SHP77 treated with DMSO at 0.1 percent for 48 hours (cell line): Measurements from ENCODE around the gene FLYWCH1.
"Not testable (repeated sequence)": the region's sequence is repeated elsewhere in the genome, so short reads cannot be mapped to it uniquely, and the experiment has no call there.

Experiments used
- DNase-seq: peaks from one replicate; lab custom pipeline; 2025; lab: John Stamatoyannopoulos, UW

Gene FLYWCH1

DNA sequence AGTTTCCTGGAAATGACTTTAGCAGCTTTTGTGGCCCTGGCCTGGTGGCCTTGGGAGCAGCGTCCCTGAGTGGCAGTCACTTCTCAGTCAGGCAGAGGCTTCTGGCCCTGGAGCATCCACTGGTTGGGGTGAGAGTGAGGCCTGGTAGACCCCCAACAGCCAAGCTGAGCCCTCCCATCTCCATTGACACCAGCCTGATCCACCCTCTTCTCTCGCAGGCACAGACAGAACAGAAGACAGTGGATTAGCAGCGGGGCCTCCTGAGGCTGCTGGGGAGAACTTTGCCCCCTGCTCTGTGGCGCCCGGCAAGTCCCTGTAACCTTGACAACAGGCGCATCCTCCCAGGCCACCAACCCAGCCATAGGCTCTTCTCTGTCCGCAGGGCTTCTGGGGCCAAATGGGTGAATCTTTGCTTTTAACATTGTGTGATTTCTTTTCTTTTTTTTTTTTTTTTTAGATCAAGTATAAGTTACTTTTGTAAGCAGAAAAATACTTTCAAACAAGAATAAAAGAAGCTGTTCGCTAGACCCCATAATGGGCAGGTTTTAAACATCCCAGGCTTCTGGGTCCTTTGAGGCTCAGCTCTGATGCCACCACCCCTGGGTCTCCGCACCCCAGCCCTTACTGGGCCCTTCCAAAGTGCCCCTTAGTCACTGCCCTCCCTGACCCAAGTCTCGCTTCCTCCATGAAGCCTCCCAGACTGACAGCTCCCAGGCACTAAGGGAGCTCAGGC is 12.7 kb upstream of the FLYWCH1 start:
- no peak for DNase-seq

DNA sequence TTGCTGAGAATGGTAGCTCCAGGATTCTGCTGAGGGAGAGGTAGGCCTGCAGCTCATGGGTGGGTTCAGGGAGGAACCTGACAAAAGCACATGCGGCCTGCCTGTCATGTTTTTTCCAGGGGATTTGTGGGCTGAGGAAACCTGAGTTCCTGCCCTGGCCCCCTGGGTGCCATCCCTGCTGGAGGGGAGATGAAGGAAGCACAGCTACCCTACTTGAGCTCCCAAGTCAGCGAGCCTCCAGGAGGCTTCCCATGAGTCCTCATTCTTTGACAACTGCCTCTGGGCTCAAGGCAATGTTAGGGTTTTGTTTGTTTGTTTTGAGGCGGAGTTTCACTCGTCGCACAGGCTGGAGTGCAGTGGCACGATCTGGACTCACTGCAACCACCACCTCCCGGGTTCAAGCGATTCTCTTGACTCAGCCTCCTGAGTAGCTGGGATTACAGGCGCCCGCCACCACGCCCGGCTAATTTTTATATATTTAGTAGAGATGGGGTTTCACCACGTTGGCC is 12.1 kb upstream of the FLYWCH1 start:
- no peak for DNase-seq

- no peak for DNase-seq
Observed at GRCh38 chr16:2900526-2901075, 11.1 kb upstream of the FLYWCH1 start.

DNA sequence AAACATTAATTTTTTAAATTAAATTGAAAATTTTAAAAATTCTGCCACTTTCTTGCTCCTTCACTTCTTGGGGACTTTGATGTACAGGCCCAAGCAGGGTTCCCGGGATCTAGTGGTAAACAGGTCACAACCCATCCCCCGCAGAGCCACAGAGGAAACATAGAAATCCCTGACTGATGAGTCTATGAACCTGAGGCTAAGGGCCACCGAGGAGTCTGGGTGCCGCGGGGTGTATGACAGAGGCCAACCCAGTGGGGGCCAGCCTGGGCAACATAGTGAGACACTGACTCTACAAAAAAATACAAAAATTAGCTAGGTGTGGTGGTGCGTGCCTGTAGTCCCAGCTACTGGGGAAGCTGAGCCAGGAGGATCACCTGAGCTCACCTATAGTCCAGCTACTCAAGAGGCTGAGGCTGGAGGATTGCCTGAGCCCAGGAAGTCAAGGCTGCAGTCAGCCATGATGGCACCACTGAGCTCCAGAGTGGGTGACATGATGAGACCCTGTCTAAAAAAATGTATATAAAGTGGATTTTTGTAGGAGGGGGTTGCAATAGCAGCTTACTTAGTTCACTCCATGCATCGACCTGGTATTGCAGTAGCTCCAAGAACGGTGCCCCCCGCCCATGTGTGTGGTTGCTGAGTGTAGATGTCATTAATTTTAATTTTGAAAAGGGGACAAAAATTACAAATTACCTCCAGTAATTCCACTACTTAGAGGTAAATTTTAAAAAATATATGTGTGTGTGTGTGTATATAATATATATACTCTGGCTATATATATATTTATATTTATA is 9.2 kb upstream of the FLYWCH1 start:
- no peak for DNase-seq

DNA sequence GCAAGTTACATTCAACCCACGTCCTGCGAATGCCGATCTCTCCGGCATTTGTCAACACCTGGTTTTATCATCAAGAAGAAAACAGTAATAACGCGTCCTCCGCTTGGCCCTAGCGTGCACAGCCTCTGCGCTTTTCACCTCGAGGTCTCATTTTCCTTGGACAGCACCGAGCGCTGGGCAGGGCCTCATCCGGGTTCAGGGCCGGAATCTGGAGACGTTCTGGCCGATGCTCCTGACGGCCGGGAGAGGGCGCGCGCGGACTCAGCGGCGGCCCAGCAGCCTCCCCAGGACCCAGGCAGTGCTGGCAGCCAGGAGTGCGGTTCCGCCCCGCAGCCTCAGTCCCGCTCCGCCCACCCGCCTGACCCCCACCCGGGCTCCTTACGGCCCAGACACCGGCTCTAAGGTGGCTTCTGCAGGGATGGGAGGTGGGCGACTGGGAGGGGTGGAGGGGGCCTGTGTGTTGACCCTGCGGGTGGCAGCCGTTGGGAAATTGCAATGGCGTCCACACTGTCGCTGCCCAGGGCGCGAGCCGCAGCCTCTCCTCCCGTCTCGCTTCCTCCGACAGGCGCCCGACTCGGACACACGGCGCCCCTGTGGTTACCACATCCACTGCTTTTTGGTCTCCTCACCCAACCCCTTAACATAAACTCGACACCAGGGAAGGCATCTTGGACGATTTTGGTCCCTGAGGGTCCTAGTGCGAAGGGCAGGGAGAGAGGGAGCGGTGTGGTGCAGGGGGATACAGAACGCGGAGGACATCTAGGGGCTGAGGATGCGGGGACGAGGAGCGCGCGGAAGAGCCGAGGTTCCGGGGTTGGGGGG is 7.4 kb upstream of the FLYWCH1 start:
- DNase-seq = peak; percentile 70

DNA sequence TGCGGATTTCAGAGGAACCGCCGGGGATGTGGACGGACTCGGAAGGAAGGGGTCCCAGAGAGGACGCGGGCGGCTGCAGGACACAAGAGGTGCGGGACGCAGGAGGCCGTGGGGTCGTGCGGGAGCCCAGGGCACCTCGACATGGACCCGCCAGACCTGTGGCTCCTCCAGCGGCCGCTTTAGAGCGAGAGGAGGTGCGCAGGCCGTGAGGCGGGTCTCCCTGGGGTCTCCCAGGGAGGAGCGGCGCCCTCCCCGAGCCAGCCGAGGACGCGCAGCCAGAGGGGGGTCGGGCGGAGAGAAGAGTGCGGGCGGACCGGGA is 6.8 kb upstream of the FLYWCH1 start:
- DNase-seq = no peak

GRCh38 chr16:2905241-2905987 is 6.3 kb upstream of the FLYWCH1 start:
- peak; percentile 97 for DNase-seq

DNA sequence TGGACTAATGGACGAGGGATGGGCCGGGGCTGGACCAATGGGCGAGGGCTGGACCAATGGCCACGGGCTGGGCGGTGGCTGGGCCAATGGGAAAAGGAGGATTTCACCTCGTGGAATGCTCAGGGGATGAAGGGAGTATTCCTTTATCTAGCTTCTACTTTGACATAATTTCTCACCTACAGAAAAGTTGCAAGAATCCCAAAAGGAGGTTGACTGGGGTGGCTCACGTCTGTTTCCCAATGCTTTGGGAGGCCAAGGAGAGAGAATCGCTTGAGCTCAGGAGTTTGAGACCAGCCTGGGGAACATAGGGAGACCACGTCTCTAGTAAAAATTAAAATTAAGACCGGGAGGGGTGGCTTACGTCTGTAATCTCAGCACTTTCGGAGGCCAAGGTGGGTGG is 5.7 kb upstream of the FLYWCH1 start:
- no peak for DNase-seq

DNA sequence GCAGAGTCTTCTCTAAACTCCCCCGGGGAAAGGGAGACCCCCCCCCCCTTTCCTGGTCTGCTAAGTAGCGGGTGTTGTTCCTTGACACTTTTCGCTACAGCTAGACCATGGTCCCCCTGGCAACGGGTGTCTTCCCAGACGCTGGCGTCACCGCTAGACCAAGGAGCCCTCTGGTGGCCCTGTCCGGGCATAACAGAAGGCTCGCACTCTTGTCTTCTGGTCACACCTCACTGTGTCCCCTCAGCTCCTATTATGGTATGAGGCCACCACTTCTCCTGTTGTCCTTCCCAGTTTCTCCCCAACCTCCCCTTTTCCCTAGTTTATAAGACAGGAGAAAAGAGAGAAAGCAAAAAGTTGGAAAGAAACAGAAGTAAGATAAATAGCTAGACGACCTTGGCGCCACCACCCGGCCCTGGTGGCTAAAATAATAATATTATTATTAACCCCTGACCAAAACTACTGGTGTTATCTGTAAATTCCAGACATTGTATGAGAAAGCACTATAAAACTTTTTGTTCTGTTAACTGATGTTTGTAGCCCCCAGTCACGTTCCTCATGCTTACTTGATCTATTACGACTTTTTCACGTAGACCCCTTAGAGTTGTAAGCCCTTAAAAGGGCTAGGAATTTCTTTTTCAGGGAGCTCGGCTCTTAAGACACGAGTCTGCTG is 4.5 kb upstream of the FLYWCH1 start:
- DNase-seq = not testable (repeated sequence)

DNA sequence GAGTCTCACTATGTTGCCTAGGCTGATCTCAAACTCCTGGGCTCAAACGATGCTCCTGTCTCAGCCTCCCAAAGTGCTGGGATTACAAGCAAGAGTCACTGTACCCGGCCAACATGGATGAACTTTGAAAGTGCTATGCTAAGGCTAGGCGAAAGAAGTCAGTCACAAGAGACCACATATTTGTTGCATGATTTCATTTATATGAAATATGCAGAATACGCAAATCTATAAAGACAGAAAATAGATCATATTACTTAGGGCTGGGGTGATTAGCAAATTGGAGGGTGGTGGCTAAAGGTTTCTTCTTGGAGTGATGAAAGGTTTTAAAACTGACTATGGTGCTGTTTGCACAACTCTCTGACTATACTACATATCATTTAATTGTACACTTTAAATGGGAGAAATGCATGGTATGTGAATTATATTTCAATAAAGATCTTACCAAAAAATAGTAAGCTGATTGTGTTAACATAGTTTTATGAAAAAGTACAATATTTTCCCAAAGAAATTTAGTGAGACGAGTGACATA is 1.2 kb upstream of the FLYWCH1 start:
- no peak for DNase-seq

- peak; percentile 15 for DNase-seq
Observed at GRCh38 chr16:2912330-2913199, 834 bp downstream of the FLYWCH1 start.

DNA sequence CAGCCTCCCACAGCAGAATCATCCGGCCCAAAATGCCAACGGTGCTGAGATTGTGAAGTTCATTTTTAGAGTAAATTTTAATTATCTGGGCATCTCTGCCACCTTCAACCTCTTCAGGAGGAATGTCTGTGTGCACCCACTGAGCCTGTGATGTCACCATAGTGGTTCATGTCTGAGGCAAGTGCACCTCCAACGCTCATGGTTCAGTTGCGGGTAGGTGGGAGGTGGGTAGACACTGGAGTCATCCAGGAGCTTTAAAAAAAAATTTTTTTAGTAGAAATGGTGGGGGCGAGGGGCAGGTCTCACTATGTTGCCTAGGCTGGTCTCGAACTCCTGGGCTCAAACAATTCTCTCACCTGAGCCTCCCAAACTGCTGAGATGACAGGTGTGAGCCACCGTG is 1.9 kb downstream of the FLYWCH1 start:
- DNase-seq = no peak

DNA sequence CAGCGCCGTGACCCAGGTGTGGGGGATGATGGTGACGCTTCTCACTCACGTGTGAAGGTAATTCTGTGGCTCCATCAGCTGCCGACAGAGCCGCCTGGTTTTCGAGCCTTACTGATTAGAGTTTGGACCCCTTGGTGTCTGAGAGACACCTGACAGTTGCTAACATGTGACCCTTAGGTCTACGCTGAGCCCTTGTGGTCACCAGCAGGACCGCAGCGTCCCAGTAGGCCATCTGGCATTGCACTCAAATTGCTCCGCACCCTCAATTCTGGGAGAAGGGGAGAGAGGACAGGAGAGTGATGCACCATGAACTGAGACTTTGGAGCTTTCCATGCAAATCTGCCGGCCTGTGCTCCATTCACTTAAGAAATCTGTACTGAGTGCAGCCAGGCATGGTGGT is 2.5 kb downstream of the FLYWCH1 start:
- no peak for DNase-seq

GRCh38 chr16:2915196-2915929 is 3.6 kb downstream of the FLYWCH1 start:
- no peak for DNase-seq

DNA sequence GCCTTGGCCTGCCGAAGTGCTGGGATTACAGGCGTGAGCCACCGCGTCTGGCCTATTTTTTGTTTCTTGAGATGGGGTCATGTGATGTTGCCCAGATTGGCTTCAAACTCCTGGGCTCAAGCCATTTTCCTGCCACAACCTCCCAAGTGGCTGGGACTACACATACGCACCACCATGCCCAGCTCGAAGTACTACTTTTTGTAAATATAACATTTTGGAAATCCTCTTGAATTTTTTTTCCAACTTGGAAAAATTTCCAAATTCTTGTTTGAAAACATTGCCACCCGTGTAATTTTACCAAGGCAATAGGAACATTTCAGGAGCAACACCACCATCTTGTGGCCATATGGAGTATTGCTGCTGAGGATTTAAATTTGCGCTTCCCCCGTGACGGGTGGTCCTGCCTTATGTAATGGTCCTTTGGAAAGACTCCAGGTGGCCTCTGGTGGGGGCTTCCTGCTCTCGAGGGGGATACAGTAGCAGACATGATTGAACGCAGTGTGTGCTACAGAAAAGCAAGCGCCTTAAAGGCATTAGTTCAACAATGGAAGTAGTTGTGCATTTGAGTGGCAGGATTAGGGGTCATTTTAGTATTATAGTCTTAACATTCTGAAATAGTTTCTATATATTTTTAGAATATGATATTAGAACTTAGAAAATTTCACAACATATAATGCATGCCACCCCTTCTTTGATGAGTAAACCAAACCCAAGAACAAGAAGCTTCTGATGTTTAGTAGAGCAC is 8.0 kb downstream of the FLYWCH1 start:
- peak; percentile 46 for DNase-seq

- no peak for DNase-seq
Observed at GRCh38 chr16:2923481-2923880, 11.8 kb downstream of the FLYWCH1 start.

GRCh38 chr16:2924901-2925755 is 13.4 kb downstream of the FLYWCH1 start:
- DNase-seq = no peak
